ENCODE results near the gene IGFBP6.
"Not testable (repeated sequence)": the region's sequence is repeated elsewhere in the genome, so short reads cannot be mapped to it uniquely, and the experiment has no call there.

IGFBP6 gene

DNA sequence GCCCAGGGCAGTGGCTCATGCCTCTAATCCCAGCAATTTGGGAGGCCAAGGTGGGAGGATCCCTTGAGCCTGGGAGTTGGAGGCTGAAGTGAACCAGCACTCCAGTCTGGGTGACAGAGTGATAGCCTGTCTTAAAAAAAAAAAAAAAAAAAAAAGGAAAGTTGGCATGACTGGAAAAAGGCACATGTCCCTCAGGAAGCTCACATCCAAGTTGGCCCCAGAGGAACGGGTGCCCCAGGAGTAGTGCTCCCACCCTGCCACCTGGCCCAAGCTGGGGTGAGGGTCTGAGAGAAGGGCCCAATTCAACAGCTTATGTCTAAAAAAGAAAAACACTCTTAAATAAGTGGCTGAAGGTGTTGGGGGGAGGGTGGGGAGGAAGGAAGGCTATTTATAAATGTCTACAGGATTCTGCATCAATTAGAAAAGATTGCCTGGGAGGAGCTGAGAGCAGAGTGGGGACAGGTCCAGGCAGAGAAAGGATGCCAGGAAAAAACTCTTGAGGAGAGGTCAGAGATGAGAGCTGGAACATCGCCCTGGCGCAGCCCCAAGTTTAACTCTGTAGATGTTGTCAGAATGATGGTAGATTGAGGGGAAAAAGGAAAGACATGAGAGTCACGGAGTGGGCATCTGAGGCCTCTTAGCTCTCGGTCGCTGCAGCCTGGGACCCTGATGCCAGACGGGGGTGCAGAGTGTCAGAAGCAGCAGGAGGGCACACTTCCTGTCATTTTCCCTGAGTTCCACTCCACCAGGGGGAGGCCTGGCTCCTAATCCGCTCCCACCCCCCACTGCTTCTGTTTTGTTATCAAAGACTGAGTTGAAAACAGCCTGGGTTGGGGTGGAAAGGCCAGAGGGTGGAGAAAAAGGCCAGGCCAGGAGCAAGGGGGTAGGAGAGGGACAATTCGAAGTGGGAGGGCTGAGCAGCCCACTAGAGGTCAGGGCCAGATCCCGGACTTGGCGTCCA lies 25.6 kb upstream of the IGFBP6 start:
- no peak for DNase-seq

DNA sequence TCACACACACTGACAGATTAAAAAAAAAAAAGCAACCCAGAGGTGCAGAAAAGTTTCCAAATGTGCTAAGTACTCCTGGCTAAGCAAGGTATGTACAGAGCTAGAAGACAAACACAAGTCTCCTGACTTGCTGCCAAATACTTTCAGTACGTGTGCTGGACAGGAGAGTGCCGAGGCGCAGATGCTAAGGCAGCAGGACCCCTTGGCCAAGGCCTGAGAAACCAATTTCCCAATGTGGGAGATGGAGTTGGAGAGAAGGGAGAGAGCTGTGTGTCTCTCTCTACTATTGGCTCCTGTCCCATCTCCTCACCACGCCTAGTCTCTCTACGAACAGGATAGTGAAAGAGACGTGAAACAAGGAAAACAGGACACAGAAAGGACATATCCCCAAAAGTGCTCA lies 23.6 kb upstream of the IGFBP6 start:
- no peak for DNase-seq

DNA sequence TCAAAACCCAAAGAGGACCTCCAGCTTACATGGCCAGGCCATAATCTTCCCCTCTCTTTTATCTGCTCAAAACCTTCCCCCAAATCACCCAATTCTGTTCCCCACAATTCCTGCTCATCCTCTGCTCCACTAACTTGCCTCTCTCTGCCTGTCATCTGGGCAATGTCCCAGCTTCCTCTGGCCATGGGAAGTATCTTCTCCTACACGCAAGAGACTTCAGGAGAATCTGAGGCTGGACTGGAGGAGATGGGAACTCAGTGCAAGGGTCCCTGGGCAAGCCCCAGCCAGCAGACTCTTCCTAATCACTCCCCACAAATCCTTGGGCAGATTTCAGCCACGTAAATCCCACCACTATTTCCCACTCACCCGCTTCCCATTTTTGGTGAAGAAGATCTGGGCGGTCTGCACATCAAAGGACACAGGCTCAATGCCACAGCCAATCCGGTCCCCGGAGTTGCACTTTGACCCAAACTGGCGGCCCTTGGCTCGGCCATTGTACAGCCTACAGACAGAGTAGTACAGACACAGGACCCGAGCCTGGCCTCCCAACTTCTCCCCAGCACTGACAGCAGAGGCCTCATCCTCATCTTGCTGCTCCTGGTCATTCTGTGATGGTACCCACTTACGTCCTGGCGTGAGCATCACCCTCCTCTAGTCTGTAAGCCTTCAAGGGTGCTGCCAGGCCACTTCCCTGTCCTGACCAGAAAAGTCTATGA lies 23.0 kb upstream of the IGFBP6 start:
- DNase-seq, result no peak

DNA sequence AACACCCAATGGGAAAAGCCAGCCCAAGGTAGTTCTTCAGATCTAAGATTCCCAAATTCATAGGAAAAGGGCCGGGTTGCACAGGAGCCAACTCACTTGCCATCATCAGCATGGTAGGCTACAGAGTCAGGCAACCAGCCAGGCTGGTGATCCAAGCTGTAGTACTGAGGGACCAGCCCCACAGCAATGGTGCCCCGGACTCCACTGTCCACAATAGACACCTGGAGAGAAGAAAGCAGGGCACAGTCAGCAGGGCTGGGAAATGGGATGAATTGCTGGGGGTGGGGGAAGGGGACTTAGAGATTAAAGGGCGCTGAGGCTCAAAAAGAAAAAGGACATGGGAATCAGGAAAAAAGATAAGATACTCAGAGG lies 22.5 kb upstream of the IGFBP6 start:
- no peak for DNase-seq

DNA sequence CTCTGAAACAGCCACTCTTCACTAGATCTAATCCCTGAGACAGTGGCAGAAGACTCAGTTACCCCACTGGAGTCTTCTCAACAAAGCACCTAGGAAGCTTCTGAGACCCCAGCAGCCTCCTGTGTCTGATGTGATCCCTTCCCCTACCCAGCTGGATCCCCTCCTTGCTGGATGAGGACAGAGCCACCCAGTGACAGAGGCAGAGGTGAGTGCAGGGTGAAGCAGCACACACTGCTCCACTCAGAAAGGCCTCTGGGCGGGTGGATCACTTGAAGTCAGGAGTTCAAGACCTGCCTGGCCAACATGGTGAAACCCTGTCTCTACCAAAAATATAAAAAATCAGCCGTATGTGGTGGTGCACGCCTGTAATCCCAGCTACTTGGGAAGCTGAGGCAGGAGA lies 21.0 kb upstream of the IGFBP6 start:
- DNase-seq, result no peak

DNA sequence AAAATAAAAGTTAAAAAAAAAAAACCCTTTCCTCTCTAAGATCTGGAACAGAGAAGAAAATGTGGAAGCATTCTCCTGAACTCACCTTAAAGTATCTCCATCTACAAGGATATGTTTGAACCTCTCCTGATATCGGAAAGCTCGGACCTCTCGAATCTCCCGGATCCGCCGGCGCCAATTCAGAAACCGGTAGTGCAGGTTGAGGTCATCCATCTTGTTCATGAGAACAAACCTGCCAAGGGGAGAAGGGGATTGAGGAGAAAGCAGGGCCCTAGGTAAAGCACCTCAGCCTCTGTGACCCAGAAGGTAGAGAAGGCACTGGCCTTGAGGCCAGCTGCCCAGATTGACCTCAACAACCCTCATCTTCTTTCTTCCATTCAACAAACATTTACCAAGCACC lies 20.4 kb upstream of the IGFBP6 start:
- no peak for DNase-seq

DNA sequence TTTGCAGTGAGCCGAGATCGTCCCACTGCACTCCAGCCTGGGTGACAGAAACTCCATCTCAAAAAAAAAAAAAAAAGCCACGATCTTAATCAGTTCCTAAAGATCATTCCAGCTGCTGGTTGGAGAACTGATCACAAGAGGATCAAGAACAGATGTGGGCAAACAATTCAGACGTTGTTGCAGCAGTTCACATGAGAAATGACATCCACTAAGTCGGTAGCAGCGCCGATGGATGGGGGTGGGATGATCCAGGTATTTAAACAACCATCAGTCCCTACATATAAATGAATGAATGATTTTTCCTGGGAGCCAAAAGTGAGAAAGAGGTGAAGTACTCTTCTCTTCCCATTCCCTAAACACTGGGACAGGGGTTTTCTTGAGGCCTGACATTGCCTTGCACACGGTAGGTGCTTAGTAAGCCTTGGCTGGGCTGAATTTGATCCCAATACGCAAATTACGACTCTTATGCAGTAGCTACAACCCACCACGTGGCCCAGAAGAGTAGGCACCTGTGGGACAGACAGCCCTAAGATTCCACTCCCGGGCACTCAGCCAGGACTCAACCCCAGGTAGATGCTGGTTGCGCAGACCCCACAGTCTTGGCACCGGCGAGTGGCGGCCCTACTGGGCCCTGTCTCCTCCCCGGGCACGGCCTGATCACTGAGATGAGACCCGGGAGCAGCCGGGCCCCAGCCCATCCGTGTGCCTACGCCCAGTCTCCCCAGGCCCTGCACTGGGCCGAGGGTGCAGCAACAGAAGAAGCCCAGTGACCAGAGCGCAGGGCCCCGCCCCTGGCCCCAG lies 18.8 kb upstream of the IGFBP6 start:
- DNase-seq, result no peak

DNA sequence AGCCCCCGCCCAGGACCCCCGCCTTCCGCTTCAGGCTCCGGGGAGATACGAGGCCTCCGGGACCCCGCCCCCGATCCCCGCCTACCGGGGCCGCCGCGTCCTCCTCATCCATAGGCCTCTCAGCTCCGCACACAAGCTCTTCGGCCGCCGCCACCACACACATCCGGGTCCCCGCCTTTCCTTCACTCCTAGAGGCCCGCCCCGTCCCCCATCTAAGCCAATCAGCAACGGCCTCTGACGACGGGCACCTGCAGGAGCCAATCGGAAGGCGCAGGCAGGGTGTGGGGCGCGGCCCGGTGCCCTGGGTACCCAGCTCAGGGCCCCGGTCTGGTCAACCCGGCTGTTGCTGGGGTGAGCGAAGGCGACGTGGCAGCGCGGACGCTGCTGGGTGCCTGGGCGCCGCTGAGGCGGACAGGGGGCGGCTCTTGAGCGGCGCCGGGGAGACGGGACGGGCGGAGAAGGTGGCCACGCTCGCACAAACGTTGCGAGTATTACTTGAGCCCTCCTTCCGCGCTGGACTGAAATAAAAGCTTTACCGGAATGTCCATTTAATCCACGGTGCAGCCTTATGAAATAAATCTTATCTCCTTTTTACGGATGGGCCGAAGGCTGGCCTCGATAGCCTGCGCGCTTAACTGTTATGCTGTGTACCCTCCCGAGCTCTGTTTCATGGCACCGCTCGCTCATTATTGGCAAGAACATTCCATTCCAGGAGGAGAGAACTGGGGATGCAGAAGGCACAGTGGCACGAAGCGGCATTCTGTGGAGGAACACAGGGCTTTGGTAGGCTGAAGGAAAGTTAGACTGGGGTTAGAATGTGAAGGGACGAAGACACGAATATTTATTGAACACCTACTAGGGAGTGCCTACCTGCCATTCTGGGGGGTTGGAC lies 18.0 kb upstream of the IGFBP6 start, which contains the start of gene SPRYD3:
Gene SPRYD3, minus strand, starts transcription at position 165 of the 892 bp plus-strand sequence. Its CDS starts 57 bp downstream, at position 108.
- DNase-seq, result peak; percentile 86

DNA sequence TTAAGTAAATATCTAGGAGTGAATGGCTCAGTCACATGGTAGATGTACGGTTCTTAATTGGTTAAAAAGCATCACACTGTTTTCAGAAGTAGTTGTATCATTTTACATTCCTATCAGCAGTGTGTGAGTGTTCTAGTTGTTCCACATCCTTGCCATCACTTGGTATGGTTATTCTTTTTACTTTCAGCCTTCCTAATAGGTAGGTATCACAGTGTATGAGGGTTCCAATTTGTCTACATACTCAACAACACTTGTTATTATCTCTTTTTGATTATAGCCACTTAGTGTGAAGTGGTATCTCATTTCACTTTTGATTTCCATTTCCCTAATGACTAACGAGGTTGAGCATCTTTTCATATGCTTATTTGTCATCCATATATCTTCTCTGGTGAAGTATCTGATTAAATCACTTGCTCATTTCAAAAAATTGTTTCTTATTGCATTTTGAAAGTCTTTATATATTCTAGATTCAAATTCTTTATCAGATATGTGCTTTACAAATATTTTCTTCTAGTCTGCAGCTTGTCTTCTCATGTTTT lies 14.8 kb upstream of the IGFBP6 start:
- no peak for DNase-seq

DNA sequence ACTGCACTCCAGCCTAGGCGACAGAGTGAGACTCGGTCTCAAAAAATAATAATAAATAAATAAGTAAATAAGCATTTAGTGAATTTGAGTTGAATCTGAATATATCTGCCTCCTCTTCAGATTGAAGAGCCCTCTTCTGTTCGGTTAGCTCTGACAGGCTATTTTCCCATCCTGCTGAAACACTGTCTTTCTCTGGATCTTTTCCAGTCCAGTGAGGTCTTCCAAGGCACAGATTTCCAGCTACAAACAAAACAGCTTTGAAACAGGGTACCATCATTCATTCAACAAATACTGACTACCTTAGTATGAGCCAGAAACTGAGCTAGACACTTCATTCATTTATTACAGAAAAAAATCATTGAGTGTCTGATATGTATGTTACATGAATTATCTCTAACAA lies 11.1 kb upstream of the IGFBP6 start:
- no peak for DNase-seq

DNA sequence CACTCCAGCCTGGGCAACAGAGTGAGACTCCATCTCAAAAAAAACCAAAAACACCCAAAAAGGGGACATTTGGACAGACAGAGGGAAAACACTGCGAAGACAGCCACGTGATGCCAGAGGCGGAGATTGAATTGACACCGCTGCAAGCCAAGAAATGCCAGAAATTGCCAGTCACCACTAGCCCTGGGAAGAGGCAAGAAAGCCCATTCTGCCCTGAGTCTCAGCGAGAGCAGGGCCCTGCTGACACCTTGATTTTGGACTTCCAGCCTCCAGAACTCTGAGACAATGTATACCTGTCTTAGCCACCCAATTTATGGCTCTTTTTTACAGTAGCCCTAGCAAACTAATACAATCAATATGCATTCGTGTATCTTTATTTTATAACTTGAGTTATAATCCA lies 7.4 kb upstream of the IGFBP6 start:
- no peak for DNase-seq

DNA sequence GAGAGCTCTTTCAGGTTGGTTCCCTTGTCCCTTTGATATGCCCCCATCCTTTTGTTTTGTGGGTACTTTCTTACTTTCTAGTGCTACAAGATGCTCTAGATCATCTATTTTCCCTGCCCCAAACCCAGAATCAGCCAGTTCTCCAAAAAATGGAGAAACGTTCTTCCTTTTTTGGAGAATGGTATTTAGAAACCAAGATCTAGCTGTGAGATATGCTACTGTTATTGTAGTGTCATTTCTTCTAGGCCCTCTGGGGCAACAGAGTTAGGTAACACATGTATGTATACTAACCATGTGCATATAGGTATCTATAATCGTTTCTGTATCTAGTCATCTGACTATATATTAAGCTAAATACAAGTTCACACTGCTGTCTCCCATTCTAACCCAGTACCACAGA lies 6.9 kb upstream of the IGFBP6 start:
- no peak for DNase-seq

DNA sequence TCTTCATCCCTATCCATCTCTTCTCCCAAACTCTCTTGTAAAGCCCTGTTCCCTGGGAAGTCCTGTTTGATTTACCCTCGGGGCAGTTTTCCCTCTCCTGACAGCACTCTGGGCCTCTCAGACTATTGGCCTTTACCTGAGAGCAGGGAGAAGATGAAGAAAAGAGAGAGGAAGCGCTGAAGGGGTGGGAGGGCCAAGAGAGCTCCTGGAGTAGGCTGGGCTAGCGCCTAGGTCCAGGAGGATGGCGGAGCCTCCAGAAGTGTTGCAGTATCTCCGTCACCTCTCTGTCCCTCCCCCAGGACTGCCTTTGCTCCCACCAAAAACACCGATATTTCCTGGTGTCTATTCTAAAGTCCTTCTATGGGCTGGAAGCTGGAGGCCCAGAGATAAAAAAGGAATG lies 5.7 kb upstream of the IGFBP6 start:
- DNase-seq, result no peak

DNA sequence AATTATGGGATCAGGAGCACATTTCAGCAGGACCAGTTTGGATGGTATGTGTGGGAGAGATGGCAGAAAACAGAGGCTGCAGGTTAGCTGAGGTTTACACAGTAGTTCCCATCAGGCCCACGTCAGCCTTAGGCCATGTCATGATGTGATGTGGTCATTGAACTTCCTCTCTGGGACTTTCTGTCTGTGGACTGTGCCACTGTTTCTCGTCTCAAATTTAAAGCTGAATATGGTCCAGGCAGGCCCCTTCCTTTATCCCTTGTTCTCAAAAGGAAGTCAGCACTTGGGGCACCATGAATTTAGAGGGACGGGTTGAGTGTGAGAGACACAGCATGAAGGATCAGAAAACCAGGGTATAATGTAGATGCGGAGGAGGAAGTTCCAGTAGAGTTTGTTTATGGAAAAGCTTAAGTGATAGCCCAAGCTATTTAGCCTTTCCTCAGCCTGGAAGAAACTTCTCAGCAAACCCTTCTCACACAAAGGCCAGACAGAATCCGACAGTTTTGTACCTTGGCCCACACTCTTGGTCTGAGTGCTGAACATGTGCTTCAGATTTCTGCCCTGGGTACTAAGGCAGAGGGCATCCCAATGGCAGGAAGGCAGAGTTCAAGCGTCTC lies 3.6 kb upstream of the IGFBP6 start:
- no peak for DNase-seq

DNA sequence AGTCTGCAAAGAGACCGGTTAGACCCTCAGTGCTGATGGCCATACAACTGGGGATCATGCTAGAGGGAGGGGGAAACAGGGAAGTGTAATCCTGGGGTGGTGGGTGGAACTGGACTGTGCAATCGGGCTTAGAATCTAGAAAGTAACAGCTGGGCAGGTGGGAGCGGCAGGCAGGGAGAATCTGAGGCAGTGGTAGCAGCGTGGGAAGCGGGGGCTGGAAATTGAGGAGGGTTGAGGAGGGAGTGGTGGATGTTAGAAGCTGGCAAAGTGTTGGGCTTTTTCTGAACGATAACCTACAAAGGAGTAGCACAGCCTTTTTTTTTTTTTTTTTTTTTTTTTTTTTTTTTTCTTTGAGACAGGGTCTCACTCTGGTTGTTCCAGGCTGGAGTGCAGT lies 3.1 kb upstream of the IGFBP6 start:
- no peak for DNase-seq

DNA sequence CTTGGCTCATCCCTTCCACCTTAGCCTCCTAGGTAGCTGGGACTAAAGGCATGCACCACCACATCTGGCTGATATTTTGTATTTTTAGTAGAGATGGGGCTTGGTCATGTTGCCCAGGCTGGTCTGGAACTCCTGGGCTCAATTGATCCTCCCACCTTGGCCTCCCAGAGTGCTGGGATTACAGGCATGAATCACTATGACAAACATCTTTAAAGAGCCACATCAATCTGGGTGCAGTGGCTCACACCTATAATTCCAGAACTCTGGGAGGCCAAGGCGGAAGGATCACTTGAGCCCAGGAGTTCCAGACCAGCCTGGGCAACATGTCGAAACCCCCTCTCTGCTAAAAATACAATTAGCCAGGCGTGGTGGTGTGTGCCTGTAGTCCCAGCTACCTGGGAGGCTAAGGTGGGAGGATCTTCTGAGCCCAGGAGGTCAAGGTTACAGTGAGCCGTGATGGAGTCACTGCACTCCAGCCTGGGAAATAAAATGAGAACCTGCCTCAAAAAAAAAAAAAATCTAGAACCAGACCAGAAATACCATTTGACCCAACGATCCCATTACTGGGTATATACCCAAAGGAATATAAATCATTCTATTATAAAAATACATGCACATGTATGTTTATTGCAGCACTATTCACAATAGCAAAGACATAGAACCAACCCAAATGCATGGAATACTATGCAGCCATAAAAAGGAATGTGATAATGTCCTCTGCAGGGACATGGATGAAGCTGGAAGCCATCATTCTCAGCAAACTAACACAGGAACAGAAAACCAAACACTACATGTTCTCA lies 2.5 kb upstream of the IGFBP6 start:
- not testable (repeated sequence) for DNase-seq

DNA sequence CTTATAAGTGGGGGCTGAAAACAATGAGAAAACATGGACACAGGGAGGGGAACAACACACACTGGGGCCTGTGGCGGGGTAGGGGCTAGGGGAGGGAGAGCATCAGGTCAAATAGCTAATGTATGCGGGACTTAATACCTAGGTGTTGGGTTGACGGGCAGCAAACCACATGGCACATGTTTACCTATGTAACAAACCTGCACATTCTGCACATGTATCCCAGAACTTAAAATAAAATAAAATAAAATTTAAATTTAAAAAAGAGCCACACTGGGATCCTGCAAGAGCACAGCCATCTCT lies 1.9 kb upstream of the IGFBP6 start:
- not testable (repeated sequence) for DNase-seq

DNA sequence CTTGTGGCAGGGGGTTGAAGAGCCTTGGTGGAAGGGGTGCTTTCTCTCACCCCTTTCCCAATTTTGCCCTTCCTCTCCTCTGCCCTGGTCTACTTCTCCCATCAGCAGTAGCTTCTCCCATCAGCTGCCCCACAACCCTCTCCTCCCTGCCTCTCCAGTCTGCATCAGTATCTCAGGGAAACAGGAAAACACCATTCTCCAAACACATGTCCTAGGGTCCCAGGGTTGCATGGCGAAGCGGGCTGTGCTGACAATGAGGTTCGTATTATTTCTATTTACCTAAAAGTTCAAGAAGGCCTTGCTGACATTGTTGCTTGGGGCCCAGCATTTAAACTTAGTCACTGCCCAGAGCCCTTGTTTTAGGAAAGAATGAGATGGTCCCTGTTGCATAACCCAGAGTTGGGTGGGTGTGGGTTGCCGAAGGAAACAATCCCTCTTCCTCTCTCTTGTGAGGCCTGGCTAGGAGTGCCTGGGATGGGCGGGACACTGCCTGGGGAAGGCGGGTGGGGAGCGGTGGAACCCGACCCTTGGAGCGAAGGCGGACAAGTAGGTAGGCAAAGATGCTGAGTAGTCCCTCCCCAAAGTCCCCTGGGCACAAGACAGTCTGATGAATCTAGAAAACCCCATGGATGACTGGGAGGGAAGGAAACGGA lies 1.3 kb upstream of the IGFBP6 start:
- DNase-seq, result no peak

DNA sequence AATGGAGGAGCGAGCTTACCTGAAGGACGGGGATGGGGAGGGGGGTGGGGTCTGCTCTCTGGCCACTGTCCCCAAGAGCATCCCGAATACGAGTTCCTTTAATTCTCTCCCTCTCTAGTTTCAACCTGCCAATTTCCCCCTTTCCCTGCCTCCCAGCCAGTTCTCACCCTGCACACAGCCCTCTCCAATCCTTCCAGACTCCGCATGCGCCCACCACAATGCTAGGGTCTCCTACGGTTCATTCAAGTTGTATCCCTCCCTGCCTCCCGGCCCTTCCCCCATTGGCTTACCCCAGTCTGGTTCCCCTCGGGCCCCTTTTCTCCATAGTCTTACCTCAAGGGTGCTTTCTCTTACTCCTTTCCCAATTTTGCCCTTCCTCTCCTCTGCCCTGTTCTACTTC lies 708 bp upstream of the IGFBP6 start:
- DNase-seq, result no peak

DNA sequence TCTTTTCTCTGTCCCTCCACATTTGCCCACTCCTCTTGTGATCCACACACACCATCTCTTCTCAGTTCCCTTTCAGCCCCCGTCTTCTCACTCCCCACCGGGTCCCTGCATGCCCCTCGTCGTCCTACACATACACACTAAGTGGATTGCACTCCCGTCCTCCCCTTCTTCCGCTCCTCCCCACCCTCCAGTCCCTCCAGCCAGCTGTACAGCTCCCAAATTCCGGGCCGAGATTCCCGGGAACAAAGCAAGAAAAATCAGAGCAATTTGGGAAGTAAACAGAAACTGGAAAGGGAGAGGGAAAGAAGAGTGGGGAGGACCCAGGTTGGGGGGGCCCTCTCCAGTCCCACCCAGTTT lies 282 bp upstream of the IGFBP6 start:
- no peak for DNase-seq

Measured in NCI-H187 treated with DMSO at 0.1 percent for 48 hours (cell line).